ENCODE data around the gene TMPRSS6.

TMPRSS6 gene

DNA sequence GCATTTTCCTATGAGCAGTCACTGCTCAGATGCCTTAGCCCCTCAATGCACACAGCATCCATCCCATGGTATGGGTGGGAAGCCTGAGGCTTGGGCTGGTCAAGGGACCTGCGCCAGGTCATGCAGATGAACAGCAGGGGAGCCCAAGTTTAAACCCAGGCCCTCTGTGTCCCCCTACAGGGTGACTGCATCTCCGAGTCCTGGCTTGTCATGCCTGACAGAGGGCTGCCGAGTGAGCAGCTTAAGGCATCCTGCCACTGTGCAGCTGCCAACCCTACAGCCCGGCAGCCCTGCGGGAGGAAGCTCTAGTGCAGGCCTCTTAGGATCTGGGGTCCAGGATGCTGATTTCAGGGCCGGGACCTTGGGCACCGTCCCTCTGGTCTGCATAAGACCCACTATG, 30.2 kb upstream of the TMPRSS6 start:
- no peak for DNase-seq

DNA sequence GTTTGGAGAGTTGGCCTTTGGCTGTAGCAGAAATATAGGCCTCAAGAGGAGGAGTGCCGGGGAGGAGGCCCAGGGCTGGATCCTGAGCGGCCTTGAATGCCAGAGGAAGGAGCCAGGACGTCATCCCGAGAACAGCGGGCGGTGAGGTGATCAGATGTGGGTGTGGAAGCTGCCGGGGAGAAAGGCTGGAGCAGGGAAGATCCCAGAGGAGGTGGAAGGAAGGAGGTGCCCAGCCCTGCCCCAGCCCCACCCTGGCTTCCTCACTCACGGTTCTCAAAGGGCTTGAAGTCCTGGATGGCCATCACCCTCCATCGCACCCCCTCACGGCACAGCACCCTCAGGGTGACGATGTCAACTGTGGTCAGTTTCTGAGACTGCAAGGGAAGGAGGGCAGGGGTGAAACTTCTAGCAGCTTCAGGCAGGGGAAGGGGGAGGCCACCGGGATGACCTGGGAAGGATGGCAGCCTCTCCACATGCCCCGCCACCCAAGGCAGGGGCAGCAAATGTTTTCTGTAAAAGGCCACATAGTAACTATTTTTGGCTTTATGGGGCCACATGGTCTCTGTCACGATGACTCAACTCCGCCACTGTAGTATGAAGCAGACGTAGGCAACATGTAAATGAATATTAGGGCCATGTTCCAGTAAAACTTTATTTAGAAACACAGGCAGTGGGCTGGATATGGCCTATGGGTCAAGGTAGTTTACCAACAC, 29.5 kb upstream of the TMPRSS6 start:
- no peak for DNase-seq

DNA sequence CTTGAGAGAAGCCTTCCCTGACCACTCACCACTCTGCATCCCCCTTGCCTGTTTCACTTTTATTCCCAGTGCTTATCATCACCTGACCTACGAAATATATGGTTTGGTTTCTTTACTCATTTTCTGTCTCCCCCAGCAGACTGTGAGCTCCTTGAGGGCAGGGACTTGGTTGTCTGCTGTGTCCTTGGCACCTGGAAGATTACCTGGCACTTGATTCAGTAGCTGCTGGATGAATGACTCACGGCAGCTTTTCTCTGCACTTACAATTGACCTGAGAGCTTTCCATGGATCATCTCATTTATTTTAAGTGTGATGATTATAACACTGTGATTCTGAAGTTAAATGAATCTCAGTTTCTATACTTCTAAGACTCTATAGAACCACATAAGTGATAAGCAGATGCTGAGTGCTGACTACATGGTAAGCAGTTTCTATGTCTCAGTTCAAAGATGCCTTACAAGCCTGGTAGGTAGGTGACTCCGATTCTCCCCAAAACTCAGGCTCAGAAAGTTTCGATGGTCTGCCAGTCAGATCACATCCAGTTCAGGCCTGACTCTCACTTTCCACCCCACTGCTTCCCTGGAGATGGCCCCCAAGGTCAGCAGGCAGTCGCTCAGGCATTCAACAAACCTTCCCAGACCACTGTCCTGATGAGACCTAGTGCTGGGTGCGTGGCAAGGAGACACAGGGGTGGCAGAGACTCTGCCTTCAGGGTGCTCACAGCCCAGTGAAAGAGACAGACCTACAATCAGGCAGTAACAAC, 28.6 kb upstream of the TMPRSS6 start:
- DNase-seq: no peak

DNA sequence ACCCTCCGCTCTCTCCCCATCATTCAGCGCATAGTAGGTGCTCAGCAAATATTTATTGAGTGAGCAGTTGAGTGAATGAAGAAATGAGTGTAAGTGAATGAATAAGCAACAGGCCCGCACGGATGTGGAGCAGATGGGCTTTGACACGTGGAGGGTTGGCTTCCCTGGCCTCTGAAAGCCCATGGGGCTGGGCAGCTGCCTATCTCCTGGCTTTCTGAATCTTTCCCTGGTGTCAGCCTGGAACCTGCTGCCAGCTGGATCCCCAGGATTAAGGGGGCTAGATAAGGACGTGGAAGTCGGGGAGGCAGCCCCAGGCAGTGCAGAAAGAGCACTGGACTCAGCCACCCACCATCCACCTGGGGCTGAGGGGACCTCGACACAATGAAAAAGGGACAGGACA, 27.6 kb upstream of the TMPRSS6 start:
- DNase-seq: no peak

DNA sequence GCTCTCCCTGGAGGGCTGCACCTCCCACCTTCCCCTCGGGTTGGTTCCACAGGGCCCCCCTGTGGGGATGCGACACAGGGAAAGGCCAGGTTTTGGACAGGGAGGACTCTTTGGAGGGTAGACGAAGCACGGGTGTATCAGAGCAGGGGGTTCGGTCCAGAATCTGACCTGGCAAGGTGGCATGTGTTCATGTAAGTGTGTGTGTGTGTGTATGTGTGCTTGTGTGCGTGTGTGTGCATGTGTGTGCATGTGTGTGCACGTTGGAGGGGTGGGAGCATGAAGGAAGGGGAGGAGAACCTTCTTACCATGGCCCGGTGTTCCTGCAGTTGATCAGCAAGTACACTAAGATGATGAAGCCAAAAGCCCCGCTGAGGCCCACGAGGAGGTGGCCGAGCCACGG, 25.5 kb upstream of the TMPRSS6 start:
- DNase-seq: no peak

DNA sequence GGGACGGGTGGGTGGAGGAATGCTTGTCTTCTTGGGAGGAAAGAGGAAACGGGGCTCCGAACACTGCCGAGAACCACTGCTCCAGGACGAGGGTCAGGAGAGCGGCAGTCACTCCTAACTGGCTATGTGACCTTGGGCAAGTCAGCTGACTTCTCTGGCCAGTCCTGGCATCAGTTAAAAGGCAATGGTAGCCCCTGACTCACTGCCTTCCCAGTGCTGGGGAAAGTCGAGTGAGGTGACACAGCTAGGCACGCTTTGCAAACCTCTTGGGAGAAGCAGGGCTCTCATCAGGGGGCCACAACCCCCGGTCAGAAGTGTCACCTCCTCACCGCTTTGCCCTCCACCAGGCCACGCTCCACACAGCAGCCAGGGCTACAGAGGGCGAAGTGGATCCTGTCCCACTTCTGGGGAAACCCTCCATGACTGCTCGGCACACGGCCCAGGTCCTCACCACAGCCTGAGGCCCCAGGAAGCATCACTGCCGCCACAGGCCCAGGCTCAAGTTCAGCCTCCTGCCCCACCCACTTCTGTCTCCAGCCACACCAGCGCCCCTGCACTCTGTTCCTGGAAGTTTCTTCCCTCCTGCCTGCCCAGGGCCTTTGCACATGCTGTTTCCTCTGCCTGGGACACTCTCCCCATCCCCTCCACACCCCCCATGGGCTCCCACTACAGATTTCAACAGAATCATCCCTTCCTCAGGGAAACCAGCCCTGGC, 23.9 kb upstream of the TMPRSS6 start:
- DNase-seq: no peak

DNA sequence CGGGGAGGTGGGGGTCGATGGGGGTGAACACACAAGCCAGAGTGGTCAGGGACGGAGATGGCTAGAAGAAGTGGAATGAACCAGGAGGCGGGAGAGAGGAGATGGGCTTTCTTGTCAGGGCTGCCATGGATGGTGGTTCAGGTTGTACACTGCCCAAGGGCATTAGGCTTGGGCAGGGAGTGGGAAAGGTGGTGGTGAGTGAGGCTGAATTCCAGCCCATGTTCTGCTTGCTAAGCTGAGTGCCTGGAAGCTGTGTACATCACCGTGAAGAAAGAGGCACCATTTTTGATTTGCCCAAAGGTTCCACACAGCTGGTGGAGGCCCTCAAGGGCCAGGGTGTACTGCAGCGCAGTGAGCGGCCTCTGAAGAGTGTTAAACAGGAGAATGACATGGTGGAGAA, 23.3 kb upstream of the TMPRSS6 start:
- no peak for DNase-seq

DNA sequence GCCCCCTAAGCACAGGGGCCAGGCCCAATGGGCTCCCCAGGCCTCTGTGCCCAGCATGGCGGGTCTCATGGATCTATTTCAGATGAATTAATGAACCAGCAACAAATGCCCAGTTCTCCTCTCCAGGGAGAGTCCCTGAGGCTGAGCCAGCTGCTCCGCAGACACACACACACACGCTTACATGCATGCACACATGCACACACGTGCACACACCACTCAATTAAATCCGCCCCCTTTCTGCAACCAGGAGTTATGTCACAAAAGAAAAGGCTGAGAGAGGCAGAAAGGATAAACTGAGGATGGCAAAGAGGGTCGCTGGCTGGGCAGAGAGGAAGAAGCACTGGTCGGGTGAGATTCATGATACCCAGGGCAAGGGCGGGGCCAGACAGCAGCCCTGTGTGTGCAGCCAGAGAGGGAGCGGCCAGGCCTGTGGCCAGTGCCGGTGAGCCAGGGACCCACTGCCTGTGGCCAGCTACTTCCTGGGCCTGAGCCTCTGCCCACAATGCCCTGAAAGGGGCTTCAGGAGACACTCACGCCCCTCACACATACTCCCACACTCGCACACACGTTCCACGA, 20.4 kb upstream of the TMPRSS6 start:
- no peak for DNase-seq

DNA sequence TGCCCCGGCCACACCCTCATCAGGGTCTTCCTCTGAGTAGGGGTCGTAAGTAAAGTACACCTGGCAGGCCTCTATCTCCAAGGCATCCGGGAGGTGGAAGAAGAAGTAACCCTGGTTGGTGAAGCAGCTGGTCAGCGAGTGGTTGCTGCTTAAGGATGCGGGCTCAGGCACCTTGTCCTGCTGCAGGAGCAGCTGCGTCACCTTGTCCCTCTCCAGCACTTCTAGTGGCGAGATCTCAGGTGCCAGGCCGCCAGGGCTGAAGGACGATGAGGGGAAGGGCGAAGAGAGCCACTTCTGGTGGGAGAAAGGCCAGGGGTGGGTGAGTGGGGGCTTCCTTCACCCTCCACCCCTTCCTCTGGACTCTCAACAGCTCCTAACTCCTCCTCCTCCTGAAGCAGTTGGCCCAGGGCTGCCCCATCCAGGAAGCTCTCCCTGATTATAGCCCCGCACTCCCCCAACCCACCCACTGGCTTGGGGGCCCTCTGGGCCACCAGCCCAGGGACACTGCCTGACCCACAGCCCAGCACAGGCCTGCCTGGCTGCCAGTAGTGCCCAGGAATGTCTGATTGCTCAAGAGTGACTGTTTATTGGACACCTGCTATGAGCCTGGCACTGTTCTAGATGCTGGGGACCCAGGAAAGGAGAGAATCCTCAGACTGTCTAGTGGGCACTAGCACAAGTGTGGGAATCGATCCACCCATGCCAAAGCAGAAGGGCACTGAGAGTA, 19.2 kb upstream of the TMPRSS6 start:
- DNase-seq: no peak

DNA sequence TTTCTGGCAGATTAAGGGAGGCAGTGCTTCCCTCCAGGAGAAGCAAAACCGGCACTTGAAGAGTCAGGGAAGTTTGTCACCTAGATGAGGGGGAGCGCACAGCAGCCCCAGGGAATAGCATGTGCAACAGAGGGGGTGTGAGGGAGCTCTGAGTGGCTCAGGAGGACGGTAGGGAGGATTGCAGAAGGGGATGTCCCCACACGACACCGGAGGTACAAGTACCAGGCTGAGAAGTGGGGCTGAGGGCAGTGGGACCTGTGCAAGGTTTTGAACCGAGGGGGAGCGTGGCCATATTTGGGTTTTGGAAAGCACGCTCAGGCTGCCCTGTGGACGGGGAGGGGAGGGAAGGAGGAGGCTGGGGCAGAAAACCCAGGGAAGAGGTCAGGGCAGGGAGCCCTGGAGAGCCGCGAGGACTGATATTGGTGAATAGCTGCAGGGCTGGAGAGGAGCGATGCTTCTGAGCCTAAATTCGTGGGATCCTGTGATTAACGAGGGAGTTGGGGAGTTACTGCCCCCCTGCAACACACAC, 17.9 kb upstream of the TMPRSS6 start:
- DNase-seq: no peak

DNA sequence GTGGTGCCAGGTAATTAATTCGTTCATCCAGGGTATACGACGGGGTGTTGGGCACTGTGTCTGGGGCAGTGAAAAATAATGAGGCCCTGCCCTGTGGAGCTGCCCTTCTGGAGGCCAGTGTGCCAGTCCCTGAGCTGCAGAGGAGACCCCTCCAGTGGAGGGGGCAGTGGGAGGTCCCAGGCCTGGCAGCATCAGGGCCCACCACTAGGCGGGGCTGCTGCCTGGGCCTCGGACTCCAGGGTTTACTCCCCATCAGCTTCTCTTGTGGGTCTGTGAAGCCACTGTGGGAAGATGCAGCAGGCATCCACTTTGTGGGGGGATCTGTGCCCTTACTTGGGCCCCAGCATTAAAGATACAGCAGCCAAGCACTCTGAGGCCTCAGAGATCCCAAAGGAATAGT, 17.4 kb upstream of the TMPRSS6 start:
- peak; percentile 10 to 46 for DNase-seq

DNA sequence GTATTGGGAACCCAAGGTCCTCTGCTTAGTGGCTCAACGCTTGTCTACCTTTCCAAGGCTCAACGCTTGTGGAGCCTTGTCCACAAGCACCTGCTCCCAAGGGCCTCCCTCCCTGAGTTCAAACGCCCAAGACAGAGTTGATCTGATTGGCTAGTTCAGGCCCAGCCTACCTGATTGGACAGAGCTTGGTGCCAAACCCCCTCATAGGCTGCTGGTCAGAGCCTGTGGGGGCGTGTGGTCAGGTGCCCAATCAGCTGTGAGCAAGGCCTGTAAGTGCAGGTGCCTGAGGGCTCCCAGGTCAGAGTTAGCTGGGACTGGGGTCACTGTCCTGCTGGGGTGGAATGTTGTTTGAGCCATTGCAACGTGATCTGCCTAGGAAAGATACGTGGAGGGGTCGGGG, 16.9 kb upstream of the TMPRSS6 start:
- no peak for DNase-seq

DNA sequence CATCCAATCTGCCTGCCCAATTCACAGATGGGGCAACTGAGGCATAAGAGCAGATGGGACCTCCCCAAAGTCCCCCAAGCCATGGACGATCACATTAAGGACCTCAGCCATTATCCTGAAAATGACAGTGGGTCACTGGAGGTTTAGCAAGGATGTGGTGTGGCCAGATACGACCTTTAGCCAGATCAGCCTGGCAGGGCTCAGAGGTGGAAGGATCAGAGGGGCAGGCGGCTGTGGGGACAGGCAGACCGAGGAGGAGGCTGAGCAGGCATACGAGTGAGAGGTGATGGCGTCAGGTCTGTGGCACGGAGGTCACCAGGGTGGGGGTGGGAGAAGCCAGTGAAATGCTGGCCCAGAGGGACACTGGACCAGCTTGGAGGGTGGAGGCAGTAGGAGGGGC, 14.1 kb upstream of the TMPRSS6 start:
- no peak for DNase-seq

DNA sequence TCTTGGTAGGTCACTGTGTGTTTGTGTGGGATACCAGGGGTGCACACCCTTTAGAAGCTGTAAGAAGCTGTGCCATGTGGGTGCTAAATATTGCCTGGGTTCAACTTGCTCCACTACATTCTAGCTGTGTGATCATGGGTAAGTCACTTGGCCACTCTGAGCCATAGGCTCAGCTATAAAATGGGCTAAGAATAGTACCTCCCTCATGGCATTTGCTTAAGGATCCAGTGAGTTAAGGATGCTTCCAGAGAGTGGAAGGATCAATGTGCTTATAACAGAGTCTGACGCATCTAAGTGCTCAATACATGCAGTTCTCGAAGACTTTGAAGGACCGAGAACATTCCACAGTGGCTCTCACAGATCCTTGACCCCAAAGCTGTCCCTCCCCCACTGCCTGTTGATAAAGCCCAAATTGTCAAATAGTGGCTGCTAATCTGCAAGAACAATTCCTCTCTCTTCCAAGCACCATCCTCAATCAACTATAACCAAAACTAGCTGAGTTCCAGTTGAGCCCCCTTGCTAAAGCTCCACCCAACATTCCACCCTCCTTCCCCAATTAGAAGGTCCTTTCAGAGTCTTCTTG, 13.2 kb upstream of the TMPRSS6 start:
- no peak for DNase-seq

DNA sequence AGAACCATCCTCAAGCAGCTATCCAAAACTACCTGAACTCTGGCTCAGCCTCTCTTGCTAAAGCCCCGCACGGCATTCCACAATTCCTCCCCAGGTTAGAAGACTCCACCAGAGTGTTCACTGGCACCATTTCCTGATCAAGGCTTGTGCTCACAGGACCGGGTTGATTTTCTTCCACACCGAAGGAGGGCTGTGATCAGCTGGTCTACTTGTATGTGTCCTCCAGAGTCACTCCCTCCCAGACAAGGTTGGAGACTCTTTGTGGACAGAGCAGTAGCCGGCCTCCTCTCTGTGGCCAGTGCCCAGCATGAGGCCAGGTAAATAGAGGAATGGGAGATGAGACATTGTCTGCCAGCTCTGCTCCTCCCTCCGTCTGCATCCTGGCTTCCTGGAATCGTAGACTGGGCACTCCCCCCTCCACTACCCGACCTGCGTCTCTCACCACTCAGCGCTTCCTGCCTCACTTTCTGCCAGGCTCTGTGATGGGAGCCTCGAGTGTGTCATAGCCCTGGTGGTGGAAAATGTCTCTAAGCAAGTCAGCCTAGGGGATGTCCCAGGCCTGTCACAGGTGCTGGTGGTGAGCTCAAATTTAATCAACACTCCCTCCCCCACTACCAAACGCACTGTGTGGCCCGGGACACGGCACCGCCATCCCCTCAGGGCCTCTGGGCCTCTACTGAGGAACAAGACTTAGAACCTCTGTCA, 12.5 kb upstream of the TMPRSS6 start:
- DNase-seq: peak; percentile 96 to 98

DNA sequence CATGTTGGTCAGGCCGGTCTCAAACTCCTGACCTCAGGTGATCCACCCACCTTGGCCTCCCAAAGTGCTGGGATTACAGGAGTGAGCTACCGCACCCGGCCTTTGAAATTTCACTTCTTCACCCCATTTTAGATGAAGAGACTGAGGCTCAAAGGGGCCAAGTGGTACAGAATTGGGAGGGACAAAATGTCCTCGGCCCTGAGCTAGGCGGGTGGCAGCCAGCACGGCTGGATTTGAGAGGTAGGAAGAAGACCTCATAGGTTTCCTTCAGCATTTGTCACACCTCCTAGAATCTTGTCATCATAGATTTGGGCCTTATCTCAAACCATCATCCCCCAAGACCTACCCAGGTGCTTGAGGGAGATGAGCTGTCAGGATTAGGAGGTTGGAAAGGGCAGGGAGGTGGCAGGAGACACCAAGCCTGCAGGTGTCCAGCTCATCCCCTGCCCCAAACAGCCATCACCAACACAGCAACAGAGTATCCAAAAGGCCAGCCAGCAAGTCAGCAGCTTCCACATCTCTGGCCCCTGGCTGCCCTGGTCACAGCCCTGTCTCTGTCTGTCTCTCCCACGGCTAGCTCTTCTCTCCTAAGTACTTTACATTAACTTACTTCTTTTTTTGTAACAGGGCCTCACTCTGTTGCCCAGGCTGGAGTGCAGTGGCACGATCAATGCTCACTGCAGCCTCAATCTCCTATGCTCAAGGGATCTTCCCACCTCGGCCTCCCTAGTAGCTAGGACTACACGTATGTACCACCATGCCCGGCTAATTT, 11.2 kb upstream of the TMPRSS6 start:
- no peak for DNase-seq

DNA sequence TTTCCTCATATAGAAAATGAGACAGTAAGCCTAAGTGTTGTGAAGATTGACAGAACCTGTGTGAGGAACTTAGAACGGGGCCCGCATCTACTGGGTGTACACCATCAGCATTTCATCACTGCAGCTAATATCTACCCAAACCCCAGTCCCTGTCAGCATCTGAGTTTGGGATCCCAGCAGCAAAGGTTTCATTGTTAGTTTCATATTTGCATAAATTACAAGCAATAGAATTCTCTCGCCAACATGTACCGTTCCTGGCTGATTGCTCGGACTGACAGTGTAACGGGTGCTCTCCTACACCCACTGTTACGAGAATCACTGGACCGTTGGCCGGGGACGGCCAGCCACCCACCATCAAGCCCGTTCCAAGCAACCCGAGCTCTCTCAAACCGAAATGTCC, 10.4 kb upstream of the TMPRSS6 start:
- no peak for DNase-seq

DNA sequence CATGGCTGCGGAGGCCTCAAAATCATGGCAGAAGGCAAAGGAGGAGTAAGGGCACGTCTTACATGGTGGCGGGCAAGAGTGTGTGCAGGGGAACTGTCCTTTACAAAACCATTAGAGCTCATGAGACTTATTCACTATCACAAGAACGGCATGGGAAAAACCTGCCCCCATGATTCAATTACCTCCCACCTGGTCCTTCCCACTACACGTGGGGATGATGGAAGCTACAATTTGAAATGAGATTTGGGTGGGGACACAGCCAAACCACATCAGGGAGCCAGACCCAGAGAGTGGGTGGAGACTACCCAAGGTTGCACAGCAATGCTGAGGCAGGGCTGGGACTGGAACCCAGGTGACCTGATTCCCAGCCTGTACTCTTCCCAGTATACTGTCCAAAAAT, 8.6 kb upstream of the TMPRSS6 start:
- no peak for DNase-seq

DNA sequence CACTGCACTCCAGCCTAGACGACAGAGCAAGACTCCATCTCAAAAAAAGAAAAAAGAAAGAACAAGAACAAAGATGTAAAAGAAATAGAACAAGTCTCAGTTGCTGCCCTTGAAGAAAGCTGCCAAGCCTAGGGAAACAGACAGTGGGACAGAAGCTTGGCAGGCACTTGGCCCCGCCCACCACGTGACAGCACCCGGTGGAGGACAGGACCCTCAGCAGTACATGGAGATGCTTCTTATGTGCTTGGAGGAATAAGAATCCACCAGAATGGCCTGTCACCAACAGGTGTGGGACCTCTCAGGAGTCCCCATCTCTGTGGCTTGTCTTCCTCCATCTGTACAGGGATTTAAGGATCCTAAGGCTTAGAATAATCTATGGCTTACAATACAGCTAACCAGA, 7.6 kb upstream of the TMPRSS6 start:
- DNase-seq: no peak

DNA sequence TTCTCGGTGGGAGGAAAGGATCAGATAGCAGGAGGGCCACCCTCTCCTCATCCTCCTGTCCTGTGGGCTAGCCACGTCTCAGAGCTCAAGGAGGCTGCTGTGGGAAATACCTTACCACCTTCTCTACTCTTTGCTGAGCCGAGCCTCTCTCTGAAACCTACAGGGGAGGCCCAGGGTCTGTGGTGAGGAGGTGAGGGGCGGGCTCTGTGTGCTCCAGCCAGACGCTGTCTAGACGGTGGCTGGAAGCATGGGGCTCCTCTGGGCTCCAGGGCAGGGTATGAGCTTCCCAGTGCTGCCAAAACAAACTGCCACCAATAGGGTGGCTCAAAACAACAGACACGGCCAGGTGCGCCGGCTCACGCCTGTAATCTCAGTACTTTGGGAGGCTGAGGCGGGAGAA, 5.5 kb upstream of the TMPRSS6 start:
- DNase-seq: no peak

DNA sequence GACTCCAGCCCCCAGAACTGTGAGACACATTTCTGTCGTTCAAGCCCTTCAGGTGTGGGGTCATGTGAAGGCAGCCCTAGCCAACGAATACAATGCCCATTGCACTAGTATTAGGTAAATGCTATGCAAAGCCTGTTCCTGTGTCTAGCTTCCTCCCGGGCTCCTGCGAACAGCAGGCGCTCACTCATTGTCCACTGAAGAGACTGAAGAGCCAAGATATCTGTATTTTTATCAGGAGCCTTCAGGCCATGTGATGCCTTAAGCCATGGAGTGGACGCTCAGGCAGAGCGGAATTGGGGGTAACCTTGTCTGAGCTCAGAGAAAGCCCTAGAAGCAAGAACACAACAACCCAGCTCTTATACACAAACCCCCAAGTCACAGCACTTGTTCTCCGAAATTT, 4.2 kb upstream of the TMPRSS6 start:
- DNase-seq: no peak

Data from CD4-positive, alpha-beta T cell treated with Interferon alpha-2 for 1 hour (primary cell).